HG03135 (cell line): Measurements from ENCODE around the gene ZAR1L.

Experiments
- ATAC-seq: cut with Tn5 transposase; IDR thresholded peaks from one replicate; pipeline ENCODE4 v1.9.1; 2021; ENCODE audit warnings: mild to moderate bottlenecking, moderate library complexity; ENCODE audit not compliant: unreplicated experiment

The ZAR1L gene

DNA sequence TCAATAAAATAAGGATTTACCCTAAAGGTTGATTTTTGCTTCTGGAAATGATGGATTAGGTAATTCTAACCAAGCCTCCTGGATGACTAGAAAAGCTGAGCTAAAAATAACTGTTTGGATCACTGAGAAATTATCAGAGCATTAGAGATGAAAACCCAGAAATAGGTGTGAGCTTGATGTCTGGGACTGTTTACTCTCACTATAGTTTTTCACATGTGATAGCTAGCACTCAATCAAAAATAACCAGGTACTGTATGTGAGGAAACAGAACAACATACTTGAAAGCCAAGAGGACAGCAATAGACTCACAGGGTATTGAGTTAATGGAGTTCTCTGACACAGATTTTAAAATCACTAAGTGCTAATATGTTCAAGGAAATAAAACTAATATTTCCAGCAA is 9.5 kb downstream of the ZAR1L start:
- ATAC-seq, result no peak

DNA sequence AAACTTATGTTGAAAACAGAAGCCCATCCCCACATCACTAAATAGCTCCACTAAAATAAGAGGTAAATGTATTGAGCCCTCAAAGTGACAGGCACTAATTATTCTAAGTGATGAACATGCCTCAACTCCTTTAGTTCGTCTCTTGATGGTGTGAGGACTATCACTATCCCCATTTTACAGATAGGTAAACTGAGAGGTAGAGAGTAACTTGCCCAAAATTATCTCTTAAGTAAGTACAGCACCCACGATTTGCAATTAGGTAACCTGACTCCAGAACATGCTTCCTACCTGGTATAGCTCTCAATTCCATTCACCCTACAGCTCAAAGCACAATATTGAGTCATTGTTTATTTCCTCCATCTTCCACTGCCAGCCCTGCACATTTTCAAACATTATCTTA is 12.7 kb downstream of the ZAR1L start:
- ATAC-seq, result no peak

DNA sequence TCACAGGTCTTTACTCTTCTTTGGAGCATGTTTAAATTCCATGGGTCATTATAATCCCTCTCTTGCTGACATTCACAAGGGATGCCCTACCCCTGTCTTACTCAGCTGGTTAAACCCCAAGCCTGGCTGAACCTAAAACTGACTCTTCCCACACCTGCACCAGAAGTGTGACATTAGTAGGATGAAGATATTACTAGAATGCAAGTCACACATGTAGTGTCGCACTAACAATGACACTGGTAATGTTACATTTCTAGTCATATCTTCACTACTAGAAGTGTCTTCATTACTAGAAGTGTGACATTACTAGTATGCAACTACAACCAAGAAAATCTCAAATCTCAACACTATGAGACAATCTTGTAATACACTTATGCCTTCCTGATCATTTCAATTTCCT is 14.2 kb downstream of the ZAR1L start:
- ATAC-seq, result no peak

DNA sequence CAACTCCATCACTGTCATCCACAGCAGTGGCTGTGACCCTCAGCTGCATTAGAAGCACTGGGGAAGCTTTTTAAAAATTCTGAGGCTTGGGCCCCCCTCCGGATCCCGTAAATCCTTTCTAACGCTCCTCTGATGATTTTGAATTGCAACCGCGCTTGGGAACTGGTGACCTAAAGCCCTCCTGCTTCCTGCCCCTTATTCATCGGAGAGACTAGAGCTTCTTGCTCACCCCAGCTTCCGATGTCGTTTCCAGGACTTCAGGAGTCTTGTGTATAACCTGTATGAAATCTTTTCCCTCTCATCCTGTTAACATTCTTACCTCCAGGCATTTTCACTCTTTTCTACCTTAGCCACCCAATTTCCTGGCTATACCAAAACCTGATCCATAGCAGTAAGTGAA is 14.8 kb downstream of the ZAR1L start:
- ATAC-seq, result no peak

DNA sequence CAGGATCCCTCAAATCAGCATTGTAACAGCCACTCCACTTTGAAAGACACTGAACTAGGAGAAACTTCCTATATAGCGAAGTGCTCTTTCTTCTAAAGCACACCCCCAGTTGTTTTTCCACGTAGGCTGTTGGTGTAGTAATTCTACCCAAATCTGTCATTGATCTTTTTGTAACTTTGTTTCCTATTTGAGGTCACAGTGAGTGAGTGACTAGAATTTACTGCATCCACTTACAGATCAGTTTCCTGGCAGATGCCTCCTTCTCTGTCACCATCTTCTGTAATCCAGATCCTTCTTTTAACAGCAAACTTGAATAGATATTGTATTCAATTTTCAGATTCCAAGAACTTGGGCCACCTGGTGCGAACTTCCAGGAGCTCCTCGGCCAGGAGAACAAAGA is 15.3 kb downstream of the ZAR1L start:
- ATAC-seq, result no peak

DNA sequence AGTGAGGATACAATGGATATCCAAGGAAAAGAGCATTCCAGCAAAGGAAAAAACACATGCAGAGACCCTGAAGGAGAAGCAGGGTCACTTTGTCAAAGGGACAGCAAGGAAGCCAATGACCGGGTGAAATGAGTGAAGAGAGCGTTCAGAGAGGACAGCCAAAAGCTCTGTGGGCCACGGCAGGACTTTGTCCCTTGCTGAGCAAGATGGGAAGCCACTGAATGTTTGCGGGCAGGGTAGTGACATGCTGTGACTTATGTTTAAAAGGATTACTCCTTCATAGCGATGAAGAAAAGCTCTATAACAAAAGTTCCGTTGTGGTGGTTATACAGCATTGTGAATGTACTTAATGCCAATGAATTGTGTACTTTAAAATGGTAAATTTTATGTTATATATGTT is 16.5 kb downstream of the ZAR1L start:
- ATAC-seq, result no peak

DNA sequence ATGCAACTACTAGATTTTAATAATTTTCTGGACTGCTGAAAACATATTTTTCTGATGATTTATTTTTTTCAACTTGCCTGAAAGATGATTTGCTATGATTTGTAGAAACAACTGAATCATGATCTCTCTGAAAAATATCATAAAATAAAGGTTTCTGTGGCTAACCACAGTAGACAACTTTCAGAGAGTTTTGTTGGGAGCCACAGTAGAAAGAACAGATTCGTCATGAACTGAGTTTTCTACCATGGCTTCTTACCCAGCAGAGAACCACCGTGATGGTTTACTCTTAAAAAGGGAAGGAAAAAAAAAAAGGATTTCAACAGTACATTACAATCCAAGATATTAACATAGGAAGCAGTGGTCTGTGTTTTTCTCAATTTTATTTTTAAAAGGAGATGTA is 18.0 kb downstream of the ZAR1L start:
- no peak for ATAC-seq

DNA sequence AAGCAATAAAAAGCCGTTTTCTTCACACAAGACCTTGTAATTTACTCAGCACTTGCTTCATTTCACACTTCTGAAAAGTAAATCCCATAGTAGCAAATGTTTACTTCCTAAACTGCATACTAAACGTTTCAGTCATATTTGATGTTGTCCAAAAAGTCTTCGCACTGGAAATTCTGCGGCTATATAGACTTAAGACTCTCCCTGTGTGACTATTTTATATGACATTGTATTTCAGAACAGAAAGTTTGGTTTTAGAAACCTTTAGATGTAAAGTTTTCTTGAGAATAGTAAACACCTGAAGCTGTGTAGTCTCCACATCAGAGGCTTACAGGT is 29.6 kb downstream of the ZAR1L start:
- no peak for ATAC-seq

DNA sequence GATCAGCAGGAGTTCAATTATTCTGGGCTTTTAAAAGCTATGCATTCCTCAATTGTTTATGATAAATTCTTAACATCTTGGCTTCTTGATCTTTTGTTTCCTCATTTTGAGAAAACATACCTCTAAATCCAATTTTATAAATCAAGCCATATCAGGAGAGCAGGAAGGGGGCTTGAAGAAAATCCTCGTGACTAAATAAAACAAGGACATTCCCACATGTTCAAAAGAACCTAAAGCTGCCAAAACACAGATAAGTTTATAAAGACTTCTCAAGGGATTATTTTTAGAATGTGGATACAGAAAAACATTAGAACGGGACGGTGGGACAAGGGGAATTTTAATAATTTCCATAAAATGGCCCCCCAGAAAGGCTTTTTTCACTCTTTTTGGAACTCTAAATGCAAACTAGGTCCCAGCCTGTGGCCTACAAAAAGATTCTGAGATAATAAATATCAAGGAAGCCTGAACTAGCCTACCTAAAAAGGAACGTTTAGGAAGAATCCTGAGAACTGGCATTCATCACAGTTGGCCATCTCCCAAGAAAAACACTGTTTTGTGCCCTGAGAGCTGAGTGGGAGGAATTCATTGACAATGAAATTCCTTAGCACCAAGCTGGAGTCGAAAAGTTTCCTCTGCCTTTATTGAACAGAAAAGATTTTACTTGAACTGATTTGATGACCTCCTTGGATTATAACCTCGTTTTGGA is 30.1 kb downstream of the ZAR1L start:
- no peak for ATAC-seq

DNA sequence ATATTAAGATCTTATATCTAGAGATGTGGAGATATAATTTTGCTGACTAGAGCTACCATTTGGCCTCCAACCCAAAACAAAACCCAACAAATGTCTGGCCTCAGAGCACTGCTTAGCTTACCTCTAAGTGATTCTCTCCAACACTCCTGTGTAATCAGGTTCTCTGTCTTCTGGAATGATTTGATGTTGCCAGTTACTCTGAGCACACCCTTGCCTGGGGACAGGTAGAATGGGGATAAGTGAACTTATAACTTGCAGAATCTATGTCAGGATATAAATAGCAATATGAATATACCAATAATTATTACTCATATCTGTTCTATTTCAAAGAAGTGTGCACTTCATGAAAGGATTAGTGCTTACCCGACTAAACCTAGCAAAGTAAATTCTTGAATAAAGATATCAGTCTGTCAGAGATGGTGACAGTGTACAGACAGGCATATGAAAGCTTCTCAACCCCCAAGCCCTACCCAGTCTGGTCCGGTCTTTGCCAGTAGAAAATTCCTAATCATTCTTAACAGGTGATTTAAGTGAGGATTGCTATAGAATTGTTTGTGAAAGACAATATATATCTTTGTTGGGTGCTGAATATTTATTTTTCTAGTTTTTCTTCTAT is 33.0 kb downstream of the ZAR1L start:
- ATAC-seq, result no peak

DNA sequence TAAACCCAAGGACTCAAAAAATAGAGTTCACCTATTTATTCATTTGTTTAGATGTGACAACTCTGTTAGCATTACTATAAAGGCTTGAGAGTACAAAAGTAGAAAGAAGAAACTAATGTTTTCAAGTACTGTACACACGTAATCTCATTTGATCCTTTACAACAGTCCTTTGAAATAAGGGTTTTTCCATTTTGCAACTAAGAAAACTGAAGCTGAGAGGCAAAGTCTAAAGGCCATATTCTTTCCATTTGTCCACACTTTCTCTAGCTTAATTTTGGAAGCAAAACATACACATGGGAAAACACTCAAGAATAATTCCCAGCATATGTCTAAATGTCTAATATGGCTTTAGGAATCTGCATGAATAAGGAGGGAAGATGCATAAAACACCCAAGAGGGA is 34.1 kb downstream of the ZAR1L start:
- no peak for ATAC-seq

DNA sequence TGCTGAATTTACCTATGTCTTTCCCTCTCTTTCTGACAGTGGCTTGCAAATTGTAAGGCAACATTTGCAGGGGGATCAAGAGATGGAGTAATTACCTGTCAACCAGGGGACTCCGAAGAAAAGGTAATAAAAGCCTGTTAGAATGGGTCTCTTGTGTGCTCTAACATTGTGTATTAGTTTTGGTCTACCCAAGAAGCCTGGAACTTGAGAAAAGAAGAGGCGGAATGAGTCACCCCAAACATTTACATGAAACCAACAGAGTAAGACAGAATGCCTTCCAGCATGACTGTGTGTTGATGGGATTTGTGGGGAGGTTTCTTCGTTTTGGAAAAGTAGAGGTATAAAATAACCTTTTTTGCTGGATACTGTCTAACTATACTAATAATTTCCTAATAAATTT is 36.7 kb downstream of the ZAR1L start:
- no peak for ATAC-seq

DNA sequence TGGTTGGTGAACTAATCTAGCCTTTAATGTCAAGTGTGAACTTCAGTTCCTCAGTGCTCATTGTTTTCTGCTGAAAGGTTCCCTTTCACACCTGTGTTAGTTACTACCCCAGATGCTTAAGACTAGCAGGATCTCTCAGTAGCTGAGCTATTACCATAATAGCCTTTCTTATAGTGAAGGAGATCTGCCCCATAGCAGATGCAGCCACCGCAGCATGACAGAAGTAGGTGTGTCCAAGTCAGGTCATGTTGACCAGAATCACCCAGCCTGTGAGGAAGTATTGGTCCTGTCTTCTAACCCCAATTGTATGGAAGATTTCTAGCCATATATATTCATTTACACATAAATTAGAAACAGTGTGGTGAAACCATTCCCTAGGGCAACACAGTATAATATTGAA is 37.3 kb downstream of the ZAR1L start:
- ATAC-seq, result no peak

DNA sequence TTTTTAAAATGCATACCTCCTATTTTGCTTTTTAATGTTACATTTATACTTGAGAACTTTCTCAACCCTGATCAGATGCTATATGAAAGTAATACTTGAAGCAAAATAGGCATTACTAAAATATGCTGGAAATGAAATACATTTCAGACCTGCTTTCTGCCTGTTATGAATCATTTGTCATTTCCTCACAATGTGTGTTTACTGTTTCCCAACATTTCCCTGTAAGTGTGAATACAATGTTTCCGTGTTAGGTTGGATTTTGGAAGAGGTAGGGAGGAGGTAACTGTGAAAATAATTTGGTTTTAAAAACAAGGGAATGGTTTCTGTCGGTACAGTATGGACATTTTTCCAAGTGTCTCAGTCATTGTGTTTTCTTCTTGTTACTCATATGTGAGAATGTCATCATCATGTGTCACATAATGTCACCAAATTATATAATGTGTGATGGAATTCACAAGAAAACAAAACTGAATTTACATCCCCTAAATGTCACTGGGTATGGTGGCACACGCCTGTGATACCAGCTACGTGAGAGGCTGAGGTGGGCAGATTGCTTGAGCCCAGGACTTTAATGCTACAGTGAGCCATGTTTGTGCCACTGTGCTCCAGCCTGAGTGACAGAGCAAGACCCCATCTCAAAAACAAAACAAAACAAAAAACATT is 43.0 kb downstream of the ZAR1L start:
- ATAC-seq, result no peak

DNA sequence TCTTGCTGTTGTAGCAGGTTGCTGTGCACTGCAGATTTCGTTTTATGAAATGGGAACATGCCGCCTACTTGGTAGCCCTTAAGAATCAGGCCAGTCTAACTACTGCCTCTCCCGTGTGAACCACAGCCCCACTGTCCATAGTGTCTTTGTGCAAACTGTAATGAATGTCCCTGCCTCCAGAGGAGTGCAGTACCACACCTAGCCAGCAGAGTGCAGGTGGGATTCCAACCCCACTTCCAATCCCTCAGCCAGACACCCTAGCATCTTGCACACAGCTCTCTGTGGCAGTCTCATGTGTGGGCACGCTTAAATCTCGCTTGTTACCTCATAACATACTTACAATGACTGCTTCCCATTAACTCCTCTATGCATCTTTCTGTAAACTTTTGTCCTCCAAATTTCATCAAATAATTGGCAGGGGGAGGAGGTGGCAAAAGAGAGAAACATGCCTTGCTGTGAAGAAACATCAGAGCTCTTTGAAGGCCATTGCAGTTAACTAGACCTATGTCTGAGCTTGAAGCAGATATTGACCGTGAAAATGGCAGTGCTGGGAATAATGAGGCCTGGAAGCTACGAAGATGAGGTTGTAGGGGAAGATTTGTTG is 47.2 kb downstream of the ZAR1L start:
- ATAC-seq, result no peak

DNA sequence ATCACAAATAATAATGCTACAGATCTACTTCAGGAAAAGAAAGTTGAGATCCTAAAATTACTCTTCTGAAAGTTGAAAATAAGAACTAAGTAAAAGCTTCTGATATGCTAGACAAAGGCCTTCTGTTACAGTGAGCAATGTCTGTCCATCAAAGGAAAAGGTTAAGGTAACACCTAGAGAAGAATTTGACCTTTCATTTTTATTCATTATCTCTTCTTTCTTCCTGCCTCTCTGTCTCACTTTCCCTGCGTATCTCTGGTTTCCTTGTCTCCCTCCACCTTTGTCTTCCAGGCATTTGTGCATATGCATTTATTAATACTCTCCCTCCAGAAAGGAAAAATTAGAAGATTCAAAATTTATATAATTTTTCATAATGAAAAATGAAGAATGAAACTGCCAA is 49.0 kb downstream of the ZAR1L start:
- no peak for ATAC-seq

DNA sequence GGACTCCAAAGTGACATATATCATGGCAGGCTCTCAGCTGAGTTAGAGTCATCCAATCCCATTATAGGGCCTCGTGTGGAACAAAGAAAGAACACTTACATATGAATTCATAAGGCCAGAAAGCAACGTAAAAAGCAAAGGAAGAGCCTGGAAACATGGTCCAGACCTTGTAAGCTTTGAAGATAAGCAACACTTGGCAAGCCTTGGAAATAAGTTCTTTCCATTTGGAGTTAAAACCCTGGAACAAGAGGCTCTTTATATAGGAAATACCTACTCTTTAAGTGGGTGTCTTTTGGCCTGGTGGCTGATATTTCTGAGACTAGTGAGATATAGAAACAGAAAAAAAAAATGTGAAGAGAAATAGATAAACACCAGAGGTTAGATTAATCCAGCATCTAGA is 49.4 kb downstream of the ZAR1L start:
- ATAC-seq, result no peak

DNA sequence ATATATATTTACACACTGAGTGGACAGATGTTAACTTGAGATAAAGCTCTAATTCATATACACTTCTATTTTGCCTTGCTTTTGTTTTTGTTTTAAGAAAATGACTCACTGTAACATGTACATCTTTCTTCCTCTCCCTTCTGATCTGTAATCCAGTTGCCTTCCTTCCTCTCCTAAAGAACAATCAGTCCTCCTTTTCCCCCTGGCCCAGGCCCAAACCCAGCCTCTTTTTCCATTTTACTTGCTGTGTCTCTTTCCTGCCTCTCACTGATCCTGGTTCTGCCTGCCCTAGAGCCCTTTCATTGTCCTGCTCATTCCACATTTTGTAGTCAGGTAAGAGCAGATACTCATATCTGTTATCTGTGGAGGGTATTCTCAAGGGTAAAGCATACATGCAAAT is 50.8 kb downstream of the ZAR1L start:
- ATAC-seq, result no peak

DNA sequence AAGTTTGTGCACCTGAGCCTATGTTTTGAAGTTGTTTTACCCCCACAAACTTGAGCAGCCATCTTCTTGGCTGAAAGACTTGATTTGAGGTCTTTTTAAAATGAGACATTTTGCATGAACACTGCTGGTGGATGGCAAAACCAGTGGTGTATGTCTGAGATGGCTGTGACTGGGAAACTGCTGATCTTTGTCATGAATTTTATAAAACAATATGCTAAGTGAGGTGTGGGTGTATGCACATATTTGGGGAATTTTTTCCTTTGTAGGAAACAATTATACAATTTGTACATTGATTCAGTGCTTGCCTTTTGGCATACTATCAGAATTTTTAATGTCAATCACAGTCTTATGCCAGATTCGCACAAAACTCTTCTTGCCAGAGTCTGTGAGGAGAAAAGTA is 52.5 kb downstream of the ZAR1L start:
- no peak for ATAC-seq

DNA sequence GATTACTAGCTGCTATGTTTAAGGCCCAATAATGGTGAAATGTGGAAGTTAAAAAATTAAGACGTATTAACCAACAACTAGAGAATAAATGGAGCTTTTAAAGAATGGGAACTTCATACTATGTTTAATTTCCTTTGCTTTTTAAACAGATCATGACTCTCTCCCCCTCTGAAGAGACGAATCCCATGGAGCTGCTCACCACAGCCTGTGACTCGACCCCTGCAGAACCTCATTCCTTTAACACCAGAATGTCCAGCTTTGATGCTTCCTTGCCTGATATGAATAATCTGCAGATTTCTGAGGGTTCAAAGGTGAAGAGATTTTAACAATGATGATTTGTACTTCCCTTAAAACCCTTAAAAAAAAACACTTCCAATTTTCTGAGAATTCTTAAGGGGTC is 53.0 kb downstream of the ZAR1L start:
- no peak for ATAC-seq

DNA sequence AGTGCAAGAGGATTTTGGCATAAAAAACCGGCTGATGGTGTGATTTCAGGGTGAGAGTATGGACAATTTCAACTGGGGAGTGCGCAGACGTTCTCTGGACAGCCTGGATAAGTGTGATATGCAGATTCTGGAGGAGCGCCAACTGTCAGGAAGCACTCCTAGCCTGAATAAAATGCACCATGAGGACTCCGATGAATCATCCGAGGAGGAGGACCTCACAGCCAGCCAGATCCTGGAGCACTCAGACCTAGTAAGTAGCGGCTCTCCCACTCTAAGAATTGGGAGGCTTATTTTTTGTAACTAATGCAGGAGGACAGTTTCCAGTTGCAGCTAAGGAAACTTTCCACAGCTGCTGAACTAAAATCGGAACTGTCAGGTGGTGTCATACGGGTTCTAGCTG is 53.6 kb downstream of the ZAR1L start:
- no peak for ATAC-seq

DNA sequence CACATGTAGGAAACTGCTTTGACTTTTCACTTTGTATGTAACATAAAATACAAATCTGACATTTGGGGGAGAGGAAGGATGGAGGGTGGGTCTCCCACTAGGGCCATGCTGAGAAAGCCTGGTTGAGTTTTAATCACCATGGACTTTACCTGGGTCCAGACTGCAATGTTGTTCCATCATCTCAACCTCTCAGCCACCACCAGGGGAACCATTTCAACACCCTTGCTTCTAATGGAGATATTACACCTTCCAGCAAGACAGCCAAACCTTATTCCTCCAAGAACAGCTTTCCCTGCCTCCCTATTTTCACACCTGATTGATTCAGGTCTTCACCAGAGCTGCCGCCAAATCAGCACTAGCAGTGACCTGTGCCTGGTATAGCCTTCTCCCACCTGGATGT is 56.0 kb downstream of the ZAR1L start:
- ATAC-seq, result no peak
